ENCODE results near the gene PTPRM. TPM values are rescaled to one million over a fixed set of nuclear protein-coding genes. Genes with fewer than 3 reads are reported as not detected.

The PTPRM gene
- total RNA-seq, 1 experiment from 2014 or later, result 14.5 TPM

GRCh38 chr18:7603259-7604000, 36.3 kb downstream of the PTPRM start:
- no TSS peak for BruUV-seq (replicated peaks)
- CTCF ChIA-PET, result no interaction called here
- Histone ChIP-seq H3K9ac (ENCODE audit: low read length) (no peak overlapping the region), H3K79me2 (ENCODE audit: insufficient read depth, low read length) (no peaks in the 10 kb centered on the region), H3K27ac (ENCODE audit: low read depth, low read length) (no peak overlapping the region), H3K4me1 (ENCODE audit: control insufficient read depth in 1 of 2, insufficient read depth in 2 of 2, low read length in 2 of 2) (no peaks in the 10 kb centered on the region), H3K27me3 (ENCODE audit: insufficient read depth, low read length) (0 out of 2 replicates have a peak, but pooled peaks cover 5% of the 10 kb centered on the region), H3K4me3 (replicated peaks in 1 of 2; ENCODE audit: low read depth in 1 of 2, low read length in 2 of 2) (no peak overlapping the region), H4K20me1 (ENCODE audit: insufficient read depth) (no peaks in the 10 kb centered on the region), H3K9me2 (ENCODE audit: insufficient read depth) (no peaks in the 10 kb centered on the region), H3K9me3 (ENCODE audit: control insufficient read depth in 1 of 2, insufficient read depth in 1 of 2, low read depth in 1 of 2, low read length in 2 of 2) (no peaks in the 10 kb centered on the region), H3K4me2 (ENCODE audit: low read length) (no peak overlapping the region), H2AFZ (ENCODE audit: low read depth, low read length, poor library complexity, severe bottlenecking) (no peak overlapping the region), H3K36me3 (ENCODE audit: control insufficient read depth in 1 of 2, insufficient read depth in 2 of 2, low read length in 2 of 2) (no peaks in the 10 kb centered on the region)
- RAD21 ChIA-PET (ENCODE audit: low non-redundant PET in 1 of 2, low total read pairs in 2 of 2, uncharacterized antibody in 2 of 2, unreplicated experiment in 2 of 2), result no interaction called here
- DNase-seq (ENCODE audit: low read depth, low spot score) (no peak), ATAC-seq (no peak)
- POLR2A ChIA-PET, result no interaction called here
- intact Hi-C loops (cut with micrococcal nuclease), result no loop called here
- TF ChIP-seq ZFX (IDR thresholded peaks at IDR 0.05) (no peak), SIN3A (IDR thresholded peaks at IDR 0.05; ENCODE audit: low read depth) (no peak), EGR1 (IDR thresholded peaks at IDR 0.05; ENCODE audit: low read depth) (no peak), CBX3 (IDR thresholded peaks at IDR 0.05; ENCODE audit: low read depth) (no peak), JUND (IDR thresholded peaks at IDR 0.05) (no peak), SRF (IDR thresholded peaks at IDR 0.05; ENCODE audit: low read depth) (no peak), EZH2phosphoT487 (IDR thresholded peaks at IDR 0.05; ENCODE audit: borderline replicate concordance) (no peak), ATF3 (IDR thresholded peaks at IDR 0.05) (no peak), POLR2A (IDR thresholded peaks at IDR 0.05; ENCODE audit: borderline replicate concordance, extremely low read depth, insufficient read depth, insufficient read length) (no peak), YY1 (IDR thresholded peaks at IDR 0.05; ENCODE audit: extremely low read depth, insufficient replicate concordance, low read depth, low read length) (no peak), CEBPB (IDR thresholded peaks at IDR 0.05; ENCODE audit: low read depth) (no peak), EZH2 (IDR thresholded peaks at IDR 0.05) (no peak), ELF1 (IDR thresholded peaks at IDR 0.05; ENCODE audit: borderline replicate concordance, low read depth) (no peak), CTCF (IDR thresholded peaks at IDR 0.05 in 2 of 3, conservative IDR thresholded peaks at IDR 0.05 in 1 of 3; ENCODE audit: borderline replicate concordance in 1 of 3, insufficient read depth in 1 of 3, low read depth in 2 of 3, low read length in 2 of 3) (no peak), ZNF274 (IDR thresholded peaks at IDR 0.05; ENCODE audit: low read depth, low read length) (no peak), POLR2AphosphoS5 (IDR thresholded peaks at IDR 0.05; ENCODE audit: low read depth, low read length) (no peak), REST (IDR thresholded peaks at IDR 0.05; ENCODE audit: low read depth) (no peak), FOSL1 (IDR thresholded peaks at IDR 0.05; ENCODE audit: low read depth) (no peak), TCF7L2 (IDR thresholded peaks at IDR 0.05; ENCODE audit: borderline replicate concordance, extremely low read depth, insufficient read depth, insufficient read length) (no peak)

Measured in HCT116 (cell line).